ENCODE data around the gene CDH3. TPM values are rescaled to one million over a fixed set of nuclear protein-coding genes. Genes with fewer than 3 reads are reported as not detected.
A peak's percentile ranks its signal among the peaks of the same experiment; 100 is the strongest.

The CDH3 gene
- total RNA-seq, 6 donors from 2014 or later, result 3.6 to 12.3 (median 9.9) TPM

DNA sequence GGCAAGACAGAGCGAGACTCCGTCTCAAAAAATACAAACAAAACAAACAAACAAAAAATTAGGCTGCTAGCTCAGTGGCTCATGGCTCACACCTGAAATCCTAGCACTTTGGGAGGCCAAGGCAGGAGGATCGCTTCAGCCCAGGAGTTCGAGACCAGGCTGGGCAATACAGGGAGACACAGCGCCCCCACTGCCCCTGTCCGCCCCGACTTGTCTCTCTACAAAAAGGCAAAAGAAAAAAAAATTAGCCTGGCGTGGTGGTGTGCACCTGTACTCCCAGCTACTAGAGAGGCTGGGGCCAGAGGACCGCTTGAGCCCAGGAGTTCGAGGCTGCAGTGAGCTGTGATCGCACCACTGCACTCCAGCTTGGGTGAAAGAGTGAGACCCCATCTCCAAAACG, 91.5 kb downstream of the CDH3 start:
- no peak overlapping the region for H3K27ac ChIP-seq
- peaks cover 8 to 44% (median 23%) of the 10 kb centered on the region in 4 donors for H3K4me1 ChIP-seq
- 80 to 89% methylated on average over 12 of the region's 12 CpGs for WGBS, 2 donors
- ATAC-seq (ENCODE audit: low FRiP score in 2 of 2), result no peak
- no peak for DNase-seq
- peaks cover 0 to 20% (median 9%) of the 10 kb centered on the region in 4 donors for H3K27me3 ChIP-seq
- H3K36me3 ChIP-seq, result no peaks in the 10 kb centered on the region
- H3K4me3 ChIP-seq, result peak overlapping the region in 3 of 4 donors; percentile 54 to 63 (median 54)
- no peaks in the 10 kb centered on the region for H3K9me3 ChIP-seq
- TF ChIP-seq POLR2A (IDR thresholded peaks at IDR 0.05), result no peak
- no peak for TF ChIP-seq EP300 (IDR thresholded peaks at IDR 0.05)

- peak; percentile 64 to 82 for TF ChIP-seq POLR2AphosphoS5 (IDR thresholded peaks at IDR 0.05)
- peak in 3 of 4 donors; percentile 81 to 96 (median 87) for TF ChIP-seq POLR2A (IDR thresholded peaks at IDR 0.05)
- TF ChIP-seq, protein P1, sequence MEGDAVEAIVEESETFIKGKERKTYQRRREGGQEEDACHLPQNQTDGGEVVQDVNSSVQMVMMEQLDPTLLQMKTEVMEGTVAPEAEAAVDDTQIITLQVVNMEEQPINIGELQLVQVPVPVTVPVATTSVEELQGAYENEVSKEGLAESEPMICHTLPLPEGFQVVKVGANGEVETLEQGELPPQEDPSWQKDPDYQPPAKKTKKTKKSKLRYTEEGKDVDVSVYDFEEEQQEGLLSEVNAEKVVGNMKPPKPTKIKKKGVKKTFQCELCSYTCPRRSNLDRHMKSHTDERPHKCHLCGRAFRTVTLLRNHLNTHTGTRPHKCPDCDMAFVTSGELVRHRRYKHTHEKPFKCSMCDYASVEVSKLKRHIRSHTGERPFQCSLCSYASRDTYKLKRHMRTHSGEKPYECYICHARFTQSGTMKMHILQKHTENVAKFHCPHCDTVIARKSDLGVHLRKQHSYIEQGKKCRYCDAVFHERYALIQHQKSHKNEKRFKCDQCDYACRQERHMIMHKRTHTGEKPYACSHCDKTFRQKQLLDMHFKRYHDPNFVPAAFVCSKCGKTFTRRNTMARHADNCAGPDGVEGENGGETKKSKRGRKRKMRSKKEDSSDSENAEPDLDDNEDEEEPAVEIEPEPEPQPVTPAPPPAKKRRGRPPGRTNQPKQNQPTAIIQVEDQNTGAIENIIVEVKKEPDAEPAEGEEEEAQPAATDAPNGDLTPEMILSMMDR (IDR thresholded peaks at IDR 0.05), result no peak
- DNase-seq (peak; percentile 93 to 94), ATAC-seq (ENCODE audit: low FRiP score in 2 of 2) (peak; percentile 81 to 92)
- no peaks in the 10 kb centered on the region for H3K9me3 ChIP-seq
- peak within 1 kb of the TSS; percentile 72 to 87 (median 84) for H3K27ac ChIP-seq
- H3K4me3 ChIP-seq, result peak within 1 kb of the TSS; percentile 15 to 63 (median 54)
- H3K4me1 ChIP-seq, result peaks cover 9 to 47% (median 26%) of the 10 kb centered on the region in 4 donors
- 3 to 11% methylated on average over 5 to 54 of the region's 63 CpGs for WGBS, 2 donors
- H3K36me3 ChIP-seq, result no peaks in the 10 kb centered on the region
- peaks cover 0 to 20% (median 9%) of the 10 kb centered on the region in 4 donors for H3K27me3 ChIP-seq
Observed at GRCh38 chr16:68737046-68737729, 92.1 kb downstream of the CDH3 start, which contains the start of gene CDH1. Gene CDH1, plus strand, starts transcription at chr16:68737292. Its CDS starts 124 bp downstream, at chr16:68737416.

- ATAC-seq (ENCODE audit: low FRiP score in 2 of 2) (peak; percentile 50 to 69), DNase-seq (peak; percentile 82 to 87)
- WGBS, 2 donors, result 12 to 13% methylated on average over 46 to 57 of the region's 58 CpGs
- peak overlapping the region; percentile 15 to 63 (median 54) for H3K4me3 ChIP-seq
- H3K27ac ChIP-seq, result peak overlapping the region; percentile 72 to 87 (median 84)
- peaks cover 0 to 20% (median 9%) of the 10 kb centered on the region in 4 donors for H3K27me3 ChIP-seq
- no peaks in the 10 kb centered on the region for H3K9me3 ChIP-seq
- H3K4me1 ChIP-seq, result peaks cover 10 to 50% (median 30%) of the 10 kb centered on the region in 4 donors
- TF ChIP-seq EP300 (IDR thresholded peaks at IDR 0.05), result no peak
- TF ChIP-seq, protein P1 (IDR thresholded peaks at IDR 0.05), result peak in 1 of 6 experiments; percentile 16
- TF ChIP-seq POLR2AphosphoS5 (IDR thresholded peaks at IDR 0.05), result no peak
- peak in 1 of 4 donors; percentile 61 for TF ChIP-seq POLR2A (IDR thresholded peaks at IDR 0.05)
- no peaks in the 10 kb centered on the region for H3K36me3 ChIP-seq
Observed at GRCh38 chr16:68737730-68738629, 92.9 kb downstream of the CDH3 start.

GRCh38 chr16:68739964-68740627, 95.0 kb downstream of the CDH3 start:
- H3K27ac ChIP-seq, result peak overlapping the region in 3 of 4 donors; percentile 23 to 75 (median 40)
- 56 to 58% methylated on average over 7 of the region's 7 CpGs for whole genome bisulfite sequencing, 2 donors
- no peaks in the 10 kb centered on the region for H3K36me3 ChIP-seq
- peaks cover 10 to 60% (median 35%) of the 10 kb centered on the region in 4 donors for H3K4me1 ChIP-seq
- H3K27me3 ChIP-seq, result peaks cover 0 to 20% (median 9%) of the 10 kb centered on the region in 4 donors
- DNase-seq, result no peak
- TF ChIP-seq, protein P1 (IDR thresholded peaks at IDR 0.05), result no peak
- no peak for TF ChIP-seq POLR2A (IDR thresholded peaks at IDR 0.05)
- TF ChIP-seq POLR2AphosphoS5 (IDR thresholded peaks at IDR 0.05), result no peak
- TF ChIP-seq EP300 (IDR thresholded peaks at IDR 0.05), result no peak
- no peak overlapping the region for H3K4me3 ChIP-seq
- no peaks in the 10 kb centered on the region for H3K9me3 ChIP-seq
- ATAC-seq (ENCODE audit: low FRiP score in 2 of 2), result no peak
